Stimulated activated CD4-positive, alpha-beta T cell treated with anti-CD3 and anti-CD28 coated beads, Interleukin-2, amount 100 ng/mL, for 4 hours (primary cell): ENCODE data around the gene NUP35.
"Not testable (repeated sequence)": the region's sequence is repeated elsewhere in the genome, so short reads cannot be mapped to it uniquely, and the experiment has no call there.

Source experiments
- DNase-seq: peaks from one replicate; pipeline ENCODE4 v3.0.0-alpha.2; 2020; ENCODE audit warnings: low read depth

NUP35 gene

DNA sequence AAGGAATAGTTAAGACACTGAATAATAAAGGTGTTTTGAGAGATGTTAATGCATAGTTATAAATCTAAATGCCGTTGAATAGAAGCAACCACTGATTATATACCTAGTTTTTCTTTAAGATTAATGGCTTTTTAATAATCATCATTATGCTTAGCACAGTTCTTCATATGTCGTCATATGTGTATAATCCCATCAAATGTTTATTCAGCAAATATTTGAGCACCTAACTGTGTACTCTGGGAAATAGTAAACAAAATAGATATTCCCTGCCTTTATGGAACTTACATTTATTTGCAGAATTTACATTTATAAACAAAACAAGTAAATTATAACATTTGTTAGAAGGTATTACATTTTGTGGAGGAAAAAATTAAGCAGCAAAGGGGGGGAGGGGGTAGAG lies 9.8 kb downstream of the NUP35 start:
- no peak for DNase-seq

DNA sequence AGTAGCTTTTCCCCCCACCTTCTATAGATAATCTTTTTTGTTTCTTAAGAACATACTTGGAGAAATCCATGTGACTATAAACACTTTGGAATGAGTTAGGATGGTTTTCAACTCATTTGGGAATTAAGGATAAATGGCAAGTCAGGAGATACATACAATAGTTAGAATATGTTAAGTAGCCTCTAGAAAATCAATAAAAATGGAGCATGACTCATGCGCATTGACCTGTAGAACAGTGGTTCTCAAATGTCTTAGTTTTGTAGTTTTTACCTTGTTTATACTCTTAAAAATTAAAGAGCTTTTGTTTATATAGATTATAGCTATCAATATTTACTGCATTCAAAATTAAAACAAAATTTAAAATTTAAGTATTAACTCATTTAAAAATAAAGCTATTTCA lies 24.7 kb downstream of the NUP35 start:
- no peak for DNase-seq

DNA sequence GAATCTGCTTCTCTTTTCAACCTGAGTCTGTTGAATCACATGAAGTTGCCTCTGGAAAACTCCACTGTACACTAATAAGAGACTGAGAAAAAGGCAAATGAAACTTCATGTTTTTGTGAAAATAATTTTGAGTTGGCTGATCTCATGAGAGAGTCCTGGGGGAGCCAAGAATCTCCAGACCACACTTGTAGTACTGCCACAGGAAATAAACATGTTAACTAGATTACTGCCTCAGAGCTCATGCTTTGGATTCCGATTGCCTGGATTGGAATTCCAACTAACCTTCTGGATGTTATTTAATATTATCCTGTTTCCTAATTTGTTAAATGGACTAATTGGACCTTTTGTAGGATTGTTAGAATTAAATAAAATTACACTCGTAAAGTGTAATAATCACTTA lies 25.2 kb downstream of the NUP35 start:
- DNase-seq: no peak

DNA sequence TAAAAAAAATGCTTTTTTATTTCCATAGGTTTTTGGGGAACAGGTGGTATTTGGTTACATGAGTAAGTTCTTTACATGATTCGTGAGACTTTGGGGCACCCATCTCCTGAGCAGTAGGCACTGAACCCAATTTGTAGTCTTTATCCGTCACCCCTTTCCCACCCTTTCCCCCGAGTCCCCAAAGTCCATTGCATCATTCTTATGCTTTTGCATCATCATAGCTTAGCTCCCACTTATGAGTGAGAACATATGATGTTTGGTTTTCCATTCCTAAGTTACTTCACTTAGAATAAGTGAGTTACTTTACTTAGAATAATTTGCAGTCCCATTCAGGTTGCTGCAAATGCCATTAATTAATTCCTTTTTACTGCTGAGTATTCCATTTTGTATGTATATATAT lies 28.0 kb downstream of the NUP35 start:
- DNase-seq: not testable (repeated sequence)

DNA sequence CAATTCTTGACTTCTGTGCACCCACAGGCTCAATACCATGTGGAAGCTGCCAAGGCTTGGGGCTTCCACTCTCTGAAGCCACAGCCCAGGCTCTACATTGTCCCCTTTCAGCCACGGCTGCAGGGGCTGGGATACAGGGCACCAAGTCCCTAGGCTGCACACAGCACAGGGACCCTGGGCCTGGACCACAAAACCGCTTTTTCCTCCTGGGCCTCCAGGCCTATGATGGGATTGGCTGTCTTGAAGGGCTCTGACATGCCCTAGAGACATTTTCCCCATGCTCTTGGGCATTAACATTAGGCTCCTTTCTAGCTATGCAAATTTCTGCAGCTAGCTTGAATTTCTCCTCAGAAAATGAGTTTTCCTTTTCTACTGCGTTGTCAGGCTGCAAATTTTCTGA lies 29.7 kb downstream of the NUP35 start:
- no peak for DNase-seq

DNA sequence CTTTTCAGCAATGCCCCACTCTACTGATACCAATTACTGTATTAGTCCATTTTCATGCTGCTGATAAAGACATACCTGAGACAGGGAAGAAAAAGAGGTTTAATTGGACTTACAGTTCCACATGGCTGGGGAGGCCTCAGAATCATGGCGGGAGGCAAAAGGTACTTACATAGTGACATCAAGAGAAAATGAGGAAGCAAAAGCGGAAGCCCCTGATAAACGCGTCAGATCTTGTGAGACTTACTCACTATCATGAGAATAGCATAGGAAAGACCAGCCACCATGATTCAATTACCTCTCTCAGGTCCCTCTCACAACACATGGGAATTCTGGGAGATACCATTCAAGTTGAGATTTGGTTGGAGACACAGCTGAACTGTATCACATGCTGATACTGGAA lies 30.5 kb downstream of the NUP35 start:
- DNase-seq: not testable (repeated sequence)

DNA sequence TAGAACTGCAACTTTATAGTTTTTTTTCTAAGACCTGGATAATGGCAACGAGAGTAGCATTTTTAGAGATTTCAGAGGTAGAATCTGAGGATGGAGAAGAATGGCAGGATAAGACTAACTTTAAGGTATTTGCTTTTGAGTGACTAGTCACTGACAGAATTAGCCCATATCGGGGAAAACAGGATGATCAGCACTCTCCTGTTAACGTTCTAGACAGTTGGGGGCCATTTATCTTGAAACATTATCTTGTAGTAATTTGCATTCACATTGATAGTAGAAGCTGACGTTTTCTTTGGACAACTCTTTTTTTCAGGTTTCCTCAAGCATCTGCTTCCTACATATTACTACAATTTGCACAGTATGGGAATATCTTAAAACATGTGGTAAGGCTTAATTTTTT lies 32.9 kb downstream of the NUP35 start:
- no peak for DNase-seq

DNA sequence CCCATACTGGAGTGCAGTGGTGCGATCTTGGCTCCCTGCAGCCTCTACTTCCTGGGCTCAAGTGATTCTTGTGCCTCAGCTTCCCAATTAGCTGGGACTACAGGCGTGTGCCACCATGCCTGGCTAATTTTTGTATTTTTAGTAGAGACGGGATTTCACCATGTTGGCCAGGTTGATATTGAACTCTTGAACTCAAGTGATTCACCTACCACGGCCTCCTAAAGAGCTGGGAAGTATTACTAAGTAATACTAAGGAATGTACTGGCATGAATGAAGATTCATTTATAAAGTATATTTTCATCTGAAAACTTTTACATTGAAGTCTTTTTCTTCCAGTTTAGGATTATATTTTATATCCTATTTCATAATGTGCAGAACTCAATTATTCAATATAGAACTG lies 38.1 kb downstream of the NUP35 start:
- DNase-seq: no peak

DNA sequence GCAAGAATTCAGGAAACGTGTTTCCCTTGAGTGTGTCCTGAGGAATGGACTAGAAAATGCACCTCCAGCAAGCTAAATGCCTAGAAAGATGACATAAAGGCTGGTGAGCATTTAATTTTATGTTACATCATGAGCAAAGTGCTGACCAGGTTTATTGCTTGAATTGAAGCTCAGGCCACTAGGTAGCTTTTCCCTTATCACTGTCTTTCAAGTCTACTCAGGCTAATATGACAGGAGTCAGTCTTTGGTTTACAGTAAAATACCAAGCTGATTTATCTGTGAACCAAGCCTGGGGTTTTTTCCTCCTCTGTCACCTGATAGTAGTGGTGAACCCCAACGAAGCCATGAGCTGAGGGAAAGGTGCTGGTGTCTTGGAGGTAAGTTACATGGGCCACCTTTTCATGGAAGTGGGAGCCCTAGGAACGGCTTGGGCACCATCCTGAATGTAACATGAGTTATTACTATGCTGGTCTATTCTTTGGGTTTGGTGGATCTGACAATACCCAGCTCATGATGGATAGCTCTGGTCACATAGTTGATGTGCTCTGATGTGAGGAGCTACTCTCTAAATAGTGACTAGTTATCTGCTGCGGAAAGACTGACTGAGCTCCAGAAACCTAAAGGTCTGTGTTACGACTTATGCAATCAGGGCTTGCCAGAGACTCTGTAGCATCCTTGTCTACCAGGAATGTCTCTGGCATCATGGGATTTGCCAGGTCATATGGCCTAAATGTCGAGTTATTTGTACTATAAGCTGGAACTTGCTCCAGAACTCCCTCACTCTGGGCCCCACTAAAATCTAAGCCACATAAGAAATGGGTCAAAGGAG lies 39.8 kb downstream of the NUP35 start:
- DNase-seq: no peak

DNA sequence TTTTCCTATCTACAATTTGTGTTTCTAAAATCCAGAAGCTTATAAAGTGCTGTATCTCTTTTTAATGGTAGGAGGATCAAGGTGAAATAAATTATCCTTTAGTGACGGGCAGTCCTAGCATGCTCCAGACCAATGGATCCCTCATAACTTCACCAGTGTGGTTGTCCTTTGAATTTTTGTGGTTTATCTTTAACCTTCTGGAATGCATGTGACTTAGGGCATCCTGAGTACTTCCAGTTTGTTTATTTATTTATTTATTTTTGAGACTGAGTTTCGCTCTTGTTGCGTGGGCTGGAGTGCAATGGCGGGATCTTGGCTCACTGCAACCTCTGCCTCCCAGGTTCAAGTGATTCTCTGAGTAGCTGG lies 40.4 kb downstream of the NUP35 start:
- no peak for DNase-seq

DNA sequence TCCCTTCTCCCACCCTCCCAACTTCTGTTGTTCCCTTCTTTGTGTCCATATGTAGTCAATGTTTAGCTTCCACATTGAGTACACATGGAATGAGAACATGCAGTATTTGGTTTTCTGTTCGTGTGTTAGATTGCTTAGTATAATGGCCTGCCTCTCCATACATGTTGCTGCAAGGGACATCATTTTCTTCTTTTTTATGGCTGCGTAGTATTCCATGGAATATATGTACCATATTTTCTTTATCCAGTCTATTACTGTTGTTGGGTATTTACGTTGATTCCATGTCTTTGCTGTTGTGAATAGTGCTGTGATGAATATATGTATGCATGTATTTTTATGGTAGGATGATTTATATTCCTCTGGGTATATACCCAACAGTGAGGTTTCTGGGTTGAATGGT lies 42.0 kb downstream of the NUP35 start:
- no peak for DNase-seq

DNA sequence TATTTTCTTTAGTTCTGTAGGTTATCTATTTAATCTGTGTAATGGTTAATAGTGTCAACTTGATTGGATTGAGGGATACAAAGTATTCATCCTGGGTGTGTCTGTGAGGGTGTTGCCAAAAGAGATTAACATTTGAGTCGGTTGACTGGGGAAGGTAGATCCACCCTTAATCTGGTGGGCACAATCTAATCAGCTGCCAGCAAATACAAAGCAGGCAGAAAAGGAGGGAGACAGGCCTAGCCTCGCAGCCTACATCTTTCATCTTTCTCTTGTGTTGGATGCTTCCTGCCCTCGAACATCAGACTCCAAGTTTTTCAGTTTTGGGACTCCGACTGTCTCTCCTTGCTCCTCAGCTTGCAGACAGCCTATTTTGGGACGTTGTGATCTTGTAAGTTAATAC lies 42.7 kb downstream of the NUP35 start:
- not testable (repeated sequence) for DNase-seq

DNA sequence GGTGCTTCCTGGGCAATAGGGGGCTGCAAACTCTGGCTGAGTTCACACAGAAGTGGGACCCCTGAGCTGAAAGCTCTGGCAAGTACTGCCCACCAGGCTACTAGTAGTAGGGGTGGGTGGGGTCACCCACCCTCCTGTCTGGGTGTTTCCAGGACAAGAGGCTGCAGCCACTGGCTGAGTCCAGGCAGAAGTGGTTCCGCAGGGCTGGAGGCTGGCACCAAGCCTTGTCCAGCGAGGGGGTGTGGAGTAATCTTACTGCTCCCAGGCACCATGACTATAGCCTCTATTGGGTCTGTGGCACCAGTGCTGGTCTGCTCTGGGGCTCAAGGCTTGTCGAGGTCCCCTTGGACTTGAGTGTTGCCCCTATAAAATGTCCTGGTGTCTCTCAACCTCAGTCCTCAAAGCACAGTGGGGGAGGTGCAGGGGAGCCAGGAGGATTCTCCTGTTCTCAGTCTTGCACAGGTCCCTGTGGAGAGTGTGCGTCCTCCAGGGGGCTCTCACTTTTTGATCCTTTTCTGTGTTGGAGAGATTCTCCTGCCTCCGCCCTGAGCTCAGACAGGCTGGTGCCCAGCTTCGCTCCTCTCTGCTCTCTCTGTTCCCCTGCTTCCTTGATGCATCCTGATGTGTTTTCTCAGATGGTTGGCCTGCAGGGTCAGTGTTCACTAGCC lies 48.1 kb downstream of the NUP35 start:
- DNase-seq: no peak

DNA sequence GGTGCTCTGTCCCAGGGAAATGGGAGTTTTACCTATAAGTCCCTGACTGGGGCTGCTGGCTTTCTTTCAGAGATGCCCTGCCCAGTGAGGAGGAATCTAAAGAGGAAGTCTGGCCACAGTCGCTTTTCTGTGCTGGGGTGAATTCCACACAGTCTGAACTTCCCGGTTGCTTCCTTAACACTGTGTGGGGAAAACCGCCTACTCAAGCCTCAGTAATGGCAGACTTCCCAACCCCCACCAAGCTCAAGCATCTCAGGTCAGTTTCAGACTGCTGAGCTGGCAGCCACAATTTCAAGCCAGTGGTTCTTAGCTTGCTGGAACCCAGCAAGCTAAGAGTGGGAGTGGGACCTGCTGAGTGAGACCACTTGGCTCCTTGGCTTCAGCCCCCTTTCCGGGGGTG lies 54.9 kb downstream of the NUP35 start:
- no peak for DNase-seq

DNA sequence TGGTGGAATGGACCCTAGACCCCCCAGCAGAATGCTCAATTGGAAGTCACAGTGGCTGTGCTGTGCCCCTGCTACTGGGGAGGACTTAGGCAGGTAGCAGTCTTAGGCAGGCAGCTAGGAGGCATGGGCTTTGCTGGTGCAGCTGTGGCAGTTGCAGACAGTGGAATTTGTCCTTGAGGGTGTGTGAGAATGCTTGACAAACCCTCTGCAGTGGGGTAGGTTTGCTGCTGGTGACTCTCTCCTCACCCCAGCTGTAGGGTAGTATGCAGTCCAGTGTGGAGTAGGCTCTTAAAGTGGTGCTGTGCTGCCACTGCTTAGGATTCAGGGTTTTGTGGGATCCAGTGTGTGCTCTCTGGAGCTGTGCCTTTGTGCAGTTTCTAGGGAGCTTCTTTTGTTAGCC lies 61.3 kb downstream of the NUP35 start:
- DNase-seq: no peak

DNA sequence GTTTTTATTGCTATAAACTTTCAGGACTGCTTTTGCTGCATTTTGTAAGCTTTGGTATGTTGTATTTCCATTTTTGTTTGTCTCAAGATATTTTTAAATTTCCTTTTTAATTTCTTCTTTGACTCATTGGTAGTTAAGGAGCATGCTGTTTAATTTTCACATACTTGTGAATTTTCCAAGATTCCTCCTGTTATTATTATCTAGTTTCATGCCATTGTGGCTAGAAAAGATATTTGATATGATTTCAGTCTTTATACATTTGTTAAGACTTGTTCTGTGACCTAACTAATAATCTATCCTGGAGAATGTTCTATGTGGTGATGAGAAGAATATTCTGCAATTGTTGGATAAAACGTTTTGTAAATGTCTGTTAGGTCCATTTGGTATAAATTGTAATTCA lies 62.1 kb downstream of the NUP35 start:
- no peak for DNase-seq

DNA sequence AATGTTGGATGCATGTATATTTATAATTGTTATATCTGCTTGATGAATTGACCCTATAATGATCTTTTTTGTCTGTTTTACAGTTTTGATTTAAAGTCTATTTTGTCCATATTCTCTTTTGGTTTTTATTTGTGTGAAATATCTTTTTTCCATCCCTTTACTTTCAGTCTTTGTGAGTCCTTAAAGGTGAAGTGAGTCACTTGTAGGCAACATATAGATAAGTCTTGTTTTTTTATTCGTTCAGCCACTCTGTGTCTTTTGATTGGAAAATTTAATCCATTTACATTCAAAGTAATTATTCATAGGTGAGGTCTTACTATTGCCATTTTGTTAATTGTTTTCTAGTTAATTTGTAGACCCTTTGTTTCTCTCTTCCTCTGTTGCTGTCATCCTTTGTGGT lies 62.5 kb downstream of the NUP35 start:
- DNase-seq: no peak

DNA sequence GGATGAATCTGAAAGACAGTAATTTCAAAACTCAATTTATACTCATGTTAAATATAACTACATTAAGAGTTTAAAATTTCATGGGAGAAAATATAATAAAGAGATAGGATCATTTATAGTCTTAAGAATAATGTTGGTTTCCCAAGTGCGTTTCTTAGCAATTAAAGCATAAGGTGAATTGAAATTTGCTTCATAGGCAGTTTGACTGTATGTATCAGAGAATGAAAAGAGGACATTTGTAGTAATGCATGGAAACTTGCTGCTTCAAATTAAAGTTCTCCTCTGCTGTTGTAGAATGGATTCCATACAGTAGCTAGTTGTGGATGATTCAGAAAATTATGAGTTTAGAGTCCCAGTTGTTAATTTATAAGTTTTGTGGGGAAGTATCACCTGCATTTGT lies 68.1 kb downstream of the NUP35 start:
- DNase-seq: no peak

DNA sequence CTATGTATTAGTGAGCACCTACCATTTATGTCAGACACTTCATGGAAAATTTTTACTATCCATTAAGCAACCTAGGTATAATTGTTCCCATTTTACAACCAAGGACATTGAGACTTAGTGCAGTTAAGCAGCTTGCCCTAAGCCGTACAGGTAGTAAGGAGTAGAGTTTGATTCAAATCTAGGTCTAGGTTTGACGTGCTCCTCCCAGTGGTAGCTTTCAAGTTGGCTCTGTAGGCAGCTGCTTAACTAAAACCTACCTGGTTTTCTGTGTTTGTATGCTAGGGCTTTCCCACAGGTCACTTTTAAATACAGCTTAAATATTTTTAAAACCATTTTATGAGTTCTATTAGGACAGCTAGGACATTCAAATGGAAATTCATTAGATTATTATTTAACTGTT lies 69.7 kb downstream of the NUP35 start:
- DNase-seq: no peak

DNA sequence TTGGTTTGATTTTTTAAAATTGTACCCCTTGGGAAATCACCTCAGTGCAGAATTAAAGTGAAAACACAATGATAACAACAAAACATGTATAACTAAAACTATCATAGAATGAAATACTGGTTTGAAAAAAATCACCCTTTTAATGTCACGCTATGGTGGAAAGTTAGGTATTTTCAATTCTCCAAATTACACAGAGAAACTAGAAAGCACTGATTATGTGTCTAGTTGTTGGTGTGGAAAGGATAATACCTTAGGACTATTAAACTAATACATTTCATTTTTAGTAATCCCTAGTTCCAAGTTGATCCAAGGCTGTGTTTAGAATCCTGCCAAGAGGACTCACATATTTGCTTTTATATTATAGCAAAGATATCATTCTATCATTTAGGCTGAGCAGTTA lies 71.2 kb downstream of the NUP35 start:
- no peak for DNase-seq

DNA sequence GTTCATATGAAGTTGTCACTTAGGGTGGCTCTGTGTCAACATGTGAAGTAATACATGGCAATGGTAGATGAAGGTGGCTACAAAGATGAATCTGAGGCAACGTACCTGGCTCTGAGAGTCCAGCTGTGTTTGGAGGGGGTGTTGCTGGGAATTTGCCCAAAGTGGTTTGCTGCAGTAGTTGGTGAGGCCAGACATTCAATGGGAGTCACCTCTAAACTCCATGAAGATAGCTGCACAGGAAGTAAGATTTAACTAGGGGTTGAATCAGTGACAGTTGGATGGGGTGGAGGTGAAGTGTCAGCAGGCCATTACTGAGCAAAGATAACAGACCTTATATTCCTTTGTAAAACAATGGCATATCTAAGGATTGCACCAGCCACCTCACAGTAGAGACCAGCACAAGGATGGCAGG lies 71.8 kb downstream of the NUP35 start:
- no peak for DNase-seq

DNA sequence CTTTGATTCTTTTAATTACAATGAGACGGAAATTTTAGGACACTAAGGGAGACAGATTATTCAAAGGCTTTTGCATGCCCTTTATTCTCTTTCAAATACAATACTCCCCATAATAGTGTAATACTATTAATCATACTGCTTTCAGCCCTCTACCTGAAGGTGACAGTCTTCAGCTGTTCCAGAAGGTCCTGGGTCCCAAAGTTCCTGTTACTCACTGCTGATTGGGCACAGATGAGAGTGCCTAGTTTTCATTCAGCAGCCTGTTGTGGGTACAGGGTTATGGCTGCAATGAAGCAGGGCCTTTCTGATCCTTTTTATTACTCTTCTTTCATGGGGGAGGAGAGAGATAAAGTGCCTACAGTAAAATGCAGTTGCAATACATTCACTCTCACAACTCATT lies 80.2 kb downstream of the NUP35 start:
- DNase-seq: no peak

DNA sequence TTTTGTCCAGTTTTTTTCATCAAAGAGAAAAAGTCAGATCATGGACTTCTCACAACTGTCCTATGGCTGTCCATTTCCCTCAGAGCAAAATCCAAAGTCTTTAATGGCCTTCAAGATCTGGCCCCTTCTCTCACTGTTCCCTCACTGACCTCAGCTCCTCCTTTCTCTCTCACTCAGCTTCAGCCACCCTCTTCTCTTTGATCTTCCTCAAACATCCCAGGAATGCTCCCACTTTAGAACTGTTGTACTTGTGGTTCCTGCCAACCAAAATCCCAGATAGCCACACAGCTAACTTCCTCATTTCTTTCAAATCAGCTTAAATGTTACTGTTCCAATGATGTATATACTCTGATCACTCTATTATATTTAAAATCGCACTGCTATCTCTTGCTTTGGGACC lies 82.9 kb downstream of the NUP35 start:
- no peak for DNase-seq
